ENCODE data around the gene ASB13. TPM values are rescaled to one million over a fixed set of nuclear protein-coding genes. Genes with fewer than 3 reads are reported as not detected.
A peak's percentile ranks its signal among the peaks of the same experiment; 100 is the strongest.

The ASB13 gene
- total RNA-seq, 4 donors from 2014 or later: 11.6 to 18.6 (median 16.5) TPM

DNA sequence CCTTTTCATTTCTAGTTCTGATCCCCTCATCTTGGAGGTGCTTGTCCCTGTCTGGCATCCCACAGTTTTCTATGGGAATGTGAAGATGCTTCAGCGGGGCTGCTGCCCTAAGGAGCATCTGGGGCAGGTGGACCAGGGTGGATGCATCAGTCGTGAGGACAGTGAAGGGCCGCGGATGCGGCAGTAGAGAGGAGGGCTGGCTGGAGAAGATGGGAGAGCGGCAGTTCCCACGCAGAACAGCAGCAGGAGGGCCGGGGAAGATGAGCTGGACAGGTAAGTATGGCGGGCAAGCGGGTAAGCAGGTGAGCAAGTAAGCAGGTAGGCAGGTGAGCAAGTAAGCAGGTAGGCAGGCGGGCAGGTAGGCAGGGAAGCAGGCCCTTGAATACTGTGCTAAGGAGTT lies 48.9 kb downstream of the ASB13 start:
- 91% methylated on average over 11 of the region's 11 CpGs for WGBS
- peaks cover 60% of the 10 kb centered on the region for H3K4me1 ChIP-seq
- no peak overlapping the region for H3K4me3 ChIP-seq
- TF ChIP-seq POLR2AphosphoS5 (IDR thresholded peaks at IDR 0.05): no peak
- TF ChIP-seq POLR2A (IDR thresholded peaks at IDR 0.05): no peak
- TF ChIP-seq EP300 (IDR thresholded peaks at IDR 0.05): no peak
- TF ChIP-seq, protein P1, sequence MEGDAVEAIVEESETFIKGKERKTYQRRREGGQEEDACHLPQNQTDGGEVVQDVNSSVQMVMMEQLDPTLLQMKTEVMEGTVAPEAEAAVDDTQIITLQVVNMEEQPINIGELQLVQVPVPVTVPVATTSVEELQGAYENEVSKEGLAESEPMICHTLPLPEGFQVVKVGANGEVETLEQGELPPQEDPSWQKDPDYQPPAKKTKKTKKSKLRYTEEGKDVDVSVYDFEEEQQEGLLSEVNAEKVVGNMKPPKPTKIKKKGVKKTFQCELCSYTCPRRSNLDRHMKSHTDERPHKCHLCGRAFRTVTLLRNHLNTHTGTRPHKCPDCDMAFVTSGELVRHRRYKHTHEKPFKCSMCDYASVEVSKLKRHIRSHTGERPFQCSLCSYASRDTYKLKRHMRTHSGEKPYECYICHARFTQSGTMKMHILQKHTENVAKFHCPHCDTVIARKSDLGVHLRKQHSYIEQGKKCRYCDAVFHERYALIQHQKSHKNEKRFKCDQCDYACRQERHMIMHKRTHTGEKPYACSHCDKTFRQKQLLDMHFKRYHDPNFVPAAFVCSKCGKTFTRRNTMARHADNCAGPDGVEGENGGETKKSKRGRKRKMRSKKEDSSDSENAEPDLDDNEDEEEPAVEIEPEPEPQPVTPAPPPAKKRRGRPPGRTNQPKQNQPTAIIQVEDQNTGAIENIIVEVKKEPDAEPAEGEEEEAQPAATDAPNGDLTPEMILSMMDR (IDR thresholded peaks at IDR 0.05): no peak
- H3K27ac ChIP-seq: peak overlapping the region; percentile 10
- no peaks in the 10 kb centered on the region for H3K27me3 ChIP-seq
- H3K36me3 ChIP-seq: no peaks in the 10 kb centered on the region
- no peak for DNase-seq (ENCODE audit: low spot score in 2 of 2)
- no peaks in the 10 kb centered on the region for H3K9me3 ChIP-seq

DNA sequence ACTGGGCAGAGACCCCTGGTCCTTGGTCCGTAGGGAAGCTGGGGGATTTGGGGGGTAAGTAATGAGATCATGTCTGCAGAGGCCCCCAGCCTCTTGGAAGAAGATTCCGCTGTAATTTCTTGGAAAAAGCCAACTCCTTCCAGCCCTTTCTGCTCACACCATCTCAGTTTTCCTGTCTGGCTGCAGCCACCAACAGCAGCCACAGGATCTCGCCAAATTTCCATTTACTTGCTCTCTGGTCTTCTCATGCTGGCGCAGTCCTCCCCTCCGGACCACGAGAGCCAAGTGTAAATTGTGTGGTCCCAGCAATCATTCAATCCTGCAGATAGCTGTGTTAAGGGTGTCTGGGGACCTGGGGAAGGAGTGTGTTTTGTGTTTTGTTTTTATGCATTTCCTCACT lies 49.6 kb downstream of the ASB13 start:
- 58% methylated on average over 6 of the region's 6 CpGs for WGBS
- H3K36me3 ChIP-seq: no peaks in the 10 kb centered on the region
- no peak for DNase-seq (ENCODE audit: low spot score in 2 of 2)
- H3K4me1 ChIP-seq: peaks cover 60% of the 10 kb centered on the region
- TF ChIP-seq POLR2A (IDR thresholded peaks at IDR 0.05) (no peak), EP300 (IDR thresholded peaks at IDR 0.05) (no peak), POLR2AphosphoS5 (IDR thresholded peaks at IDR 0.05) (no peak)
- TF ChIP-seq, protein P1 (IDR thresholded peaks at IDR 0.05): no peak
- no peaks in the 10 kb centered on the region for H3K27me3 ChIP-seq
- H3K27ac ChIP-seq: no peak overlapping the region
- H3K9me3 ChIP-seq: no peaks in the 10 kb centered on the region
- H3K4me3 ChIP-seq: no peak overlapping the region

DNA sequence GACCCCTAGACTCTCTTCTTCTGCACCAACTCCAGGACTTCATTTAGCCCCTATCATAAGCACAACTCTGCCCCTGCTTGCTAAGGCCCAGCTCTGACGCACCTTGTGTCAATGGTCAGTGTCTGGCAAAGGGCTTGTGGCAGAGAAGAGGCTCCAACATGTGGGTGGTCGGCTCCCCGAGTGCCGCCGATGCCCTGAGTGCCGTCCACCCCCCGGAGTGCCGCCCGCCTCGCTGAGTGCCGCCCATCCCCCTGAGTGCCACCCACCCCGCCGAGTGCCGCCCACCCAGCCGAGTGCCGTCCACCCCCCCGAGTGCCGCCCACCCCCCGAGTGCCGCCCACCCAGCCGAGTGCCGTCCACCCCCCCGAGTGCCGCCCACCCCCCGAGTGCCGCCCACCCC lies 50.3 kb downstream of the ASB13 start:
- Histone ChIP-seq H3K36me3 (no peaks in the 10 kb centered on the region), H3K27ac (peak overlapping the region; percentile 29), H3K4me1 (peaks cover 60% of the 10 kb centered on the region), H3K4me3 (no peak overlapping the region), H3K9me3 (no peaks in the 10 kb centered on the region), H3K27me3 (no peaks in the 10 kb centered on the region)
- TF ChIP-seq POLR2A (IDR thresholded peaks at IDR 0.05): no peak
- TF ChIP-seq POLR2AphosphoS5 (IDR thresholded peaks at IDR 0.05): no peak
- TF ChIP-seq, protein P1 (IDR thresholded peaks at IDR 0.05): no peak
- no peak for TF ChIP-seq EP300 (IDR thresholded peaks at IDR 0.05)
- no peak for DNase-seq (ENCODE audit: low spot score in 2 of 2)
- 91% methylated on average over 15 of the region's 26 CpGs for WGBS

DNA sequence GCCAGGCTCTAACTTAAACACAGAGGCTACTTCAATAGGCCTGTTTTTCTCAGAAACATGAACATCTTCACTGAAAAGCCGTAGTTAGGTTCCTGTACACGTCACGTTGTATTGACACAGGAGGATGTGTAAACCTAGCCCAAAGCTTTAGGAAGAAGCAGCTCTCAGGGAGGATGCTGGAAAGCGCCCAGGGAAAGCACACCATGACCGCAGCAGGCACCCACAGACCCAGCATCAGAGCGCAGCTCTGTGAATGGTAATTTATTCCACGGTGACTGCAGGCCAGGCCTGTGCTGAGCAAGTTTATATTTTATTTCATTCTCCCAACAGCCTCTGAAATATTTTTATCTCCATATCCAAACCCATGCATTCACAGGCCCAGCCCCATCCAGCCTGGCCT lies 51.1 kb downstream of the ASB13 start:
- H3K36me3 ChIP-seq: no peaks in the 10 kb centered on the region
- no peaks in the 10 kb centered on the region for H3K27me3 ChIP-seq
- no peak overlapping the region for H3K4me3 ChIP-seq
- H3K27ac ChIP-seq: peak overlapping the region; percentile 29
- no peak for TF ChIP-seq EP300 (IDR thresholded peaks at IDR 0.05)
- TF ChIP-seq POLR2A (IDR thresholded peaks at IDR 0.05): no peak
- TF ChIP-seq, protein P1 (IDR thresholded peaks at IDR 0.05): no peak
- TF ChIP-seq POLR2AphosphoS5 (IDR thresholded peaks at IDR 0.05): no peak
- H3K9me3 ChIP-seq: no peaks in the 10 kb centered on the region
- 89% methylated on average over 7 of the region's 7 CpGs for WGBS
- H3K4me1 ChIP-seq: peaks cover 63% of the 10 kb centered on the region
- DNase-seq (ENCODE audit: low spot score in 2 of 2): no peak

DNA sequence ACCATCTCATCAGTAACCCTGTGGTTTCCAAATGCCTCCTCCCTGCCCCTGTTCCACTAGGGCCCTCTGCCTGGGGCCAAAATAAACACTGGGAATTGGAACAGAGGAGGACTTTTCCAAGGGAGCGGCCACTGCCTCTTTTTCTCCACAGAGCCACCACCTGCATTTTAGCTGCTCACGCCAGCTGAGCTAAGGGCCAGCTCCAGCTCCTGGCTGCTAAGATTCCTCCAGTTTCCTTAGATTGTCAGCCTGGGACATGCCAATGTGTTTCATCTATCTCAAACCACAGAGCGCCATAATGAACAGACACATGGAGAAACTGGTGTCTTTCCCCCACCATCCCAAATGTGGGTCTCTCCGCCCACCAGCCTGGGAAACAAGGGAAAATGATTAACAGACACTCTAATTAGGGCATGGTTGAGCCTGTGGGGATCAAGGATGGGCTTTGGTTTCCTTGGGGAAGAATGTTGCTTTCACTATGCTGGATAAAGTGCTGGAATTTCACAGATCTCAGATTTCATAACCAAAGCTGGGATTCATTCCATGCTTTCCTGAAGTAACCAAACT lies 52.2 kb downstream of the ASB13 start:
- peak overlapping the region; percentile 40 for H3K27ac ChIP-seq

More for the DNA sequence above, 52.2 kb downstream of the ASB13 start:
- no peaks in the 10 kb centered on the region for H3K9me3 ChIP-seq
- H3K4me3 ChIP-seq: no peak overlapping the region
- 47% methylated on average over 4 of the region's 4 CpGs for WGBS
- peaks cover 64% of the 10 kb centered on the region for H3K4me1 ChIP-seq
- H3K27me3 ChIP-seq: no peaks in the 10 kb centered on the region
- TF ChIP-seq POLR2A (IDR thresholded peaks at IDR 0.05): no peak
- TF ChIP-seq, protein P1 (IDR thresholded peaks at IDR 0.05): no peak
- no peak for TF ChIP-seq EP300 (IDR thresholded peaks at IDR 0.05)
- TF ChIP-seq POLR2AphosphoS5 (IDR thresholded peaks at IDR 0.05): no peak
- no peaks in the 10 kb centered on the region for H3K36me3 ChIP-seq
- DNase-seq (ENCODE audit: low spot score in 2 of 2): no peak
